H1 (cell line): ENCODE measurements around the gene PLB1. TPM values are rescaled to one million over a fixed set of nuclear protein-coding genes. Genes with fewer than 3 reads are reported as not detected.

Experiments used
- CTCF ChIA-PET: fragments of 300-600 bp; sonication (Branson Sonifier 250); formaldehyde crosslinking; loops from one replicate; lab custom pipeline; 2021; ENCODE audit not compliant: partially characterized antibody; lab: Charles Lee
- POLR2A ChIA-PET: fragments of 300-600 bp; sonication (Branson Sonifier 250); formaldehyde crosslinking; loops from one replicate; lab custom pipeline; 2021; ENCODE audit warnings: inconsistent platforms; ENCODE audit not compliant: partially characterized antibody; lab: Charles Lee
- DNase-seq, 2 experiments: peaks; one replicate each; pipeline versions ENCODE4 v3.0.0 to v3.0.0-alpha.2; 2010 to 2022; ENCODE audit warnings: low spot score in 2 of 2, low read depth in 1 of 2, mixed read lengths in 1 of 2
- FAIRE-seq: peaks from 2 replicates; lab custom pipeline; 2011; peaks lifted over from hg19 to GRCh38; lab: Jason Lieb, UNC
- H2AFZ ChIP-seq: 2 replicates; pipeline ENCODE4 v1.8.1; 2012; ENCODE audit warnings: low read length, inconsistent platforms
- H2AK5ac ChIP-seq: 2 replicates; pipeline ENCODE4 v1.6.1; 2013; ENCODE audit warnings: low read depth, low read length
- H2BK120ac ChIP-seq: replicated peaks from 2 replicates; pipeline ENCODE3; 2013; ENCODE audit warnings: low read depth, low read length, inconsistent platforms
- H2BK12ac ChIP-seq: 2 replicates; pipeline ENCODE4 v1.6.1; 2013; ENCODE audit warnings: low read depth, low read length
- H2BK15ac ChIP-seq: 2 replicates; pipeline ENCODE4 v1.6.1; 2013; ENCODE audit warnings: low read length
- H2BK20ac ChIP-seq: 2 replicates; pipeline ENCODE4 v1.6.1; 2013; ENCODE audit warnings: low read length
- H2BK5ac ChIP-seq: 2 replicates; pipeline ENCODE4 v1.6.1; 2013; ENCODE audit warnings: low read depth, low read length
- H3K14ac ChIP-seq: 2 replicates; pipeline ENCODE4 v1.6.1; 2013; ENCODE audit warnings: inconsistent platforms; ENCODE audit not compliant: insufficient read length
- H3K18ac ChIP-seq: 2 replicates; pipeline ENCODE4 v1.6.1; 2013; ENCODE audit warnings: low read length; ENCODE audit errors: extremely low read depth
- H3K23ac ChIP-seq: 2 replicates; pipeline ENCODE4 v1.6.1; 2013; ENCODE audit warnings: inconsistent platforms; ENCODE audit not compliant: insufficient read length
- H3K23me2 ChIP-seq: 2 replicates; pipeline ENCODE4 v1.6.1; 2013; ENCODE audit warnings: low read depth, low read length
- H3K27ac ChIP-seq: 2 replicates; pipeline ENCODE4 v1.6.1; 2011; ENCODE audit warnings: low read depth, low read length, inconsistent platforms
- H3K27me3 ChIP-seq, 4 experiments: replicated peaks in 1 of 4; 1 replicate in 1 of 4; 2 replicates in 3 of 4; pipeline versions ENCODE4 v1.6.1 to v1.8.1; 2011 to 2013; ENCODE audit warnings: low read length in 3 of 4, mild to moderate bottlenecking in 3 of 4, inconsistent platforms in 2 of 4, mixed read lengths in 2 of 4, moderate library complexity in 1 of 4; ENCODE audit not compliant: control insufficient read depth in 3 of 4, insufficient read depth in 3 of 4; ENCODE audit errors: extremely low read depth in 1 of 4
- H3K36me3 ChIP-seq, 4 experiments: 2 replicates each; pipeline versions ENCODE4 v1.6.1 to v1.8.1; 2011 to 2013; ENCODE audit warnings: mild to moderate bottlenecking in 4 of 4, low read length in 3 of 4, moderate library complexity in 2 of 4, control low read depth in 1 of 4, inconsistent platforms in 1 of 4; ENCODE audit not compliant: insufficient read depth in 4 of 4, control insufficient read depth in 2 of 4
- H3K4ac ChIP-seq: replicated peaks from 2 replicates; pipeline ENCODE3; 2013; ENCODE audit warnings: low read length, low read depth, mixed read lengths, inconsistent platforms; ENCODE audit not compliant: insufficient read length
- H3K4me1 ChIP-seq, 4 experiments: replicated peaks in 1 of 4; 1 replicate in 1 of 4; 2 replicates in 3 of 4; pipeline versions ENCODE4 v1.6.1 to v1.8.1; 2011 to 2013; ENCODE audit warnings: low read length in 3 of 4, inconsistent platforms in 2 of 4, mixed read lengths in 1 of 4; ENCODE audit not compliant: insufficient read depth in 4 of 4, control insufficient read depth in 3 of 4
- H3K4me2 ChIP-seq, 2 experiments: 2 replicates each; pipeline versions ENCODE4 v1.6.1 to v1.8.1; 2011 to 2013; ENCODE audit warnings: low read depth in 2 of 2, low read length in 2 of 2, control low read depth in 1 of 2, inconsistent platforms in 1 of 2, mild to moderate bottlenecking in 1 of 2; ENCODE audit not compliant: insufficient read depth in 1 of 2
- H3K4me3 ChIP-seq, 4 experiments: fragments of 200-600, 300-600 bp in 1 of 4; sonication (generic), shearing (Covaris generic), sonication (Bioruptor Twin) in 1 of 4; 2 replicates each; pipeline versions ENCODE4 v1.5.1 to v1.8.1; 2011 to 2016; ENCODE audit warnings: low read length in 4 of 4, low read depth in 3 of 4, control low read depth in 2 of 4, inconsistent platforms in 2 of 4, mild to moderate bottlenecking in 2 of 4, mixed read lengths in 1 of 4, moderate library complexity in 1 of 4; ENCODE audit not compliant: insufficient read depth in 2 of 4; ENCODE audit errors: extremely low read depth in 1 of 4
- H3K56ac ChIP-seq: replicated peaks from 2 replicates; pipeline ENCODE3; 2013; ENCODE audit warnings: low read depth, mild to moderate bottlenecking, mixed read lengths, low read length, inconsistent platforms; ENCODE audit not compliant: insufficient read length
- H3K79me1 ChIP-seq: 2 replicates; pipeline ENCODE4 v1.6.1; 2013; ENCODE audit warnings: low read depth, low read length, control low read depth
- H3K79me2 ChIP-seq, 2 experiments: 2 replicates each; pipeline versions ENCODE4 v1.6.1 to v1.8.1; 2012 to 2013; ENCODE audit warnings: low read length in 2 of 2, mild to moderate bottlenecking in 2 of 2, inconsistent platforms in 1 of 2; ENCODE audit not compliant: insufficient read depth in 2 of 2, control insufficient read depth in 1 of 2
- H3K9ac ChIP-seq, 4 experiments: replicated peaks in 1 of 4; 1 replicate in 1 of 4; 2 replicates in 3 of 4; pipeline versions ENCODE4 v1.6.1 to v1.8.1; 2011 to 2013; ENCODE audit warnings: low read depth in 3 of 4, low read length in 3 of 4, control low read depth in 2 of 4, mild to moderate bottlenecking in 2 of 4, moderate library complexity in 2 of 4, inconsistent platforms in 1 of 4; ENCODE audit errors: extremely low read depth in 1 of 4
- H3K9me3 ChIP-seq, 2 experiments: 2 replicates each; pipeline versions ENCODE4 v1.6.1 to v1.8.1; 2012 to 2013; ENCODE audit warnings: mild to moderate bottlenecking in 2 of 2, moderate library complexity in 2 of 2, control low read depth in 1 of 2, inconsistent platforms in 1 of 2, low read depth in 1 of 2, low read length in 1 of 2, mixed read lengths in 1 of 2; ENCODE audit not compliant: insufficient read depth in 2 of 2
- H4K20me1 ChIP-seq, 2 experiments: replicated peaks in 1 of 2; 2 replicates each; pipeline versions ENCODE3 to v1.8.1; 2011 to 2013; ENCODE audit warnings: inconsistent platforms in 2 of 2, low read length in 2 of 2, mild to moderate bottlenecking in 1 of 2; ENCODE audit not compliant: insufficient read depth in 2 of 2, control insufficient read depth in 1 of 2
- H4K5ac ChIP-seq: 2 replicates; pipeline ENCODE4 v1.6.1; 2013; ENCODE audit warnings: low read length, low read depth, mixed read lengths, inconsistent platforms; ENCODE audit not compliant: insufficient read length
- H4K8ac ChIP-seq: 2 replicates; pipeline ENCODE4 v1.8.0; 2013; ENCODE audit warnings: mild to moderate bottlenecking, moderate library complexity, low read length, inconsistent platforms; ENCODE audit not compliant: insufficient read depth; ENCODE audit errors: extremely low read depth
- H4K91ac ChIP-seq: replicated peaks from 2 replicates; pipeline ENCODE3; 2013; ENCODE audit warnings: low read length, mixed read lengths, inconsistent platforms; ENCODE audit not compliant: insufficient read length
- BCL11A ChIP-seq, 2 experiments: IDR thresholded peaks; one replicate each; pipeline ENCODE4 v1.6.1; 2011; ENCODE audit warnings: low read depth in 2 of 2, low read length in 2 of 2, mild to moderate bottlenecking in 2 of 2
- EP300 ChIP-seq, 2 experiments: IDR thresholded peaks; 1 replicate in 1 of 2; 2 replicates in 1 of 2; pipeline ENCODE4 v1.6.1; 2011 to 2012; ENCODE audit warnings: low read depth in 2 of 2, low read length in 2 of 2, mild to moderate bottlenecking in 2 of 2, borderline replicate concordance in 1 of 2, inconsistent platforms in 1 of 2, moderate library complexity in 1 of 2
- KDM4A ChIP-seq: IDR thresholded peaks from one replicate; pipeline ENCODE4 v1.7.1; 2012; ENCODE audit warnings: low read depth, mild to moderate bottlenecking, moderate library complexity, low read length, inconsistent platforms; ENCODE audit not compliant: severe bottlenecking
- KDM5A ChIP-seq: fragments of 200-600 bp; IDR thresholded peaks from 2 replicates; pipeline ENCODE4 v1.7.1; 2012; ENCODE audit warnings: mild to moderate bottlenecking, low read length, inconsistent platforms, mixed read lengths
- NANOG ChIP-seq: IDR thresholded peaks from 2 replicates; pipeline ENCODE4 v1.6.1; 2011; ENCODE audit warnings: low read length, low read depth, mild to moderate bottlenecking, inconsistent platforms; ENCODE audit not compliant: insufficient read depth, poor library complexity, severe bottlenecking
- POLR2A ChIP-seq, 2 experiments: IDR thresholded peaks; 1 replicate in 1 of 2; 2 replicates in 1 of 2; pipeline ENCODE4 v1.6.1; 2011; ENCODE audit warnings: low read depth in 2 of 2, low read length in 2 of 2, mild to moderate bottlenecking in 2 of 2; ENCODE audit errors: control extremely low read depth in 1 of 2
- RBBP5 ChIP-seq: IDR thresholded peaks from 2 replicates; pipeline ENCODE4 v1.7.1; 2012; ENCODE audit warnings: low read depth, mild to moderate bottlenecking, inconsistent platforms, low read length, moderate library complexity, borderline replicate concordance
- SP2 ChIP-seq: IDR thresholded peaks from 2 replicates; pipeline ENCODE4 v1.6.1; 2012; ENCODE audit warnings: mild to moderate bottlenecking, low read length, inconsistent platforms
- TBP ChIP-seq: IDR thresholded peaks from 2 replicates; pipeline ENCODE4 v1.6.1; 2011; ENCODE audit warnings: low read depth, low read length, improper control_type of control experiment
- WGBS, 2 experiments: shearing (Covaris generic) in 1 of 2; methylation state at CpG; one replicate each; pipeline versions ENCODE4 v1.1.6 to v1.1.7; 2013 to 2015; ENCODE audit warnings: low lambda C conversion rate in 2 of 2, mixed read lengths in 2 of 2, inconsistent platforms in 1 of 2, low coverage in 1 of 2, missing lambda C conversion rate in 1 of 2; ENCODE audit not compliant: insufficient replicate concordance in 2 of 2, insufficient coverage in 1 of 2, insufficient read length in 1 of 2; ENCODE audit errors: extremely low coverage in 1 of 2, missing lambda C conversion rate in 1 of 2; 5-methylcytosine and 5-hydroxymethylcytosine counted together
- polyA plus RNA-seq, 7 experiments: library from polyadenylated mRNA; depleted of rRNA in 3 of 7; stranded (reverse) in 5 of 7; unstranded in 2 of 7; fragments of >200 nt in 5 of 7; fragments of 200-250 nt in 2 of 7; gene quantifications; 1 replicate in 5 of 7; 2 replicates in 1 of 7; 4 replicates in 1 of 7; pipeline versions ENCODE4 v1.2.1 to v1.2.3, GENCODE V29; 2011 to 2013; ENCODE audit warnings: missing spikeins in 2 of 7, mixed read lengths in 2 of 7
- total RNA-seq: library from RNA; stranded (reverse); fragmentation: NEBNext Ultra II Directional; extraction: Animal tissue kit (Norgen Biotek cat#: 25700); gene quantifications from 2 replicates; pipeline ENCODE4 v1.2.1, GENCODE V29; 2021
- TF ChIP-seq, protein P1 (sequence below), 3 experiments: IDR thresholded peaks; 1 replicate in 2 of 3; 2 replicates in 1 of 3; pipeline versions ENCODE4 v1.5.1 to v1.6.1; 2011; ENCODE audit warnings: low read length in 3 of 3, mild to moderate bottlenecking in 3 of 3, inconsistent platforms in 2 of 3, low read depth in 1 of 3, moderate library complexity in 1 of 3; ENCODE audit not compliant: insufficient read depth in 1 of 3; ENCODE audit errors: control extremely low read depth in 1 of 3

Gene PLB1
- total and polyA plus RNA-seq, 2 of the 8 experiments (the other 6 are each of a cell fraction or from before 2014, with no cell fraction given) = 0.20 to 0.36 TPM

DNA sequence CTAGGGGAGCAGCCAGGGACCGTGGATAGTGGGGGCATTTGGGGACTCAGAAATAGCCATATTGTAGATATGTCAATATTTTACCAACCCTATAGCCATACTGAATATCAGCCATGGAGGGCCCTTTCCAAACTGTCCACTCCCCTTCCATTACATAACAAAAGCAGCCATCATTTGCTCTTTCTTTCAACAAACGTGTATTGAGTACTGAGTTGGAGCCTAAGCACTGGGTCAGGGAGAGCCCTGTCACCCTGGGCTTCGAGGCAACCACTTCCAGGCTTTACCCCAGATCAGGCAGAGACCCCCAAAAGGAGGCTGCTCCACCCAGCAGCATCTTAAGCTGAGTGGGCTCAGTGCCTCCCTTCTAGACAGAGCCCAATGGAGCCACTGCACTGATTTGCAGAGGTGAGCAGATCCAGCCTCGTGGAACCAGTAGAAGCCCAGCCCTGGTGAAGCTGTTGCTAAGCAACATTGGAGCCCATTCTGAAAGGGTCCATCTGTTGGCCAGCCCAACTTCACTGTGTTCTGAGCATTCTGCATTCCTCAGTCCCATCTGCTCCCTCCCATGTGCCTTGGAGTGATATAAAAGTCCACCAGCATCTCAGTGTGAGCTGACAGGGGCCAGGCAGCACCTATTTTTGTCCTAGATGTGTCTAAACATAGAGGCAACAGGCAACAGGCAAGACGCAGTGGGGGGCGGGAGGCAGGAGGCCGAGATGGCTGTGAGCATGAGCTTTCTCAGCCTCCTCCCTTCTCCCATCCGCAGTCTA lies 112.1 kb downstream of the PLB1 start:
- H3K23ac ChIP-seq = no peak overlapping the region
- no peaks in the 10 kb centered on the region for H3K36me3 ChIP-seq
- no peak overlapping the region for H3K9ac ChIP-seq
- FAIRE-seq (no peak), DNase-seq (no peak)
- H4K5ac ChIP-seq = no peak overlapping the region
- no peaks in the 10 kb centered on the region for H3K79me2 ChIP-seq
- peaks cover 0 to 7% (median 3%) of the 10 kb centered on the region in 4 experiments; a peak in 4 of 7 replicates for H3K4me1 ChIP-seq
- no peak overlapping the region for H3K14ac ChIP-seq
- no peak overlapping the region for H2AFZ ChIP-seq
- ChIA-PET POLR2A (no interaction called here), CTCF (interaction anchor here (0.8 to 9.5 kb wide), 8 partner anchors 9 to 102 kb away, joined by 3 to 81 read pairs (median 4); no protein-coding TSS in a partner anchor)
- 88% methylated on average over 8 of the region's 8 CpGs; no CpG with 5 or more reads in 1 of the 2 experiments for WGBS, 2 experiments
- H3K4me2 ChIP-seq = no peak overlapping the region
- no peak overlapping the region for H2AK5ac ChIP-seq
- no peak overlapping the region for H3K27ac ChIP-seq
- H2BK120ac ChIP-seq = no peak overlapping the region
- H4K91ac ChIP-seq = no peak overlapping the region
- no peak overlapping the region for H2BK15ac ChIP-seq
- H3K56ac ChIP-seq = no peak overlapping the region
- H4K20me1 ChIP-seq = no peaks in the 10 kb centered on the region
- no peaks in the 10 kb centered on the region for H3K9me3 ChIP-seq
- no peaks in the 10 kb centered on the region for H3K23me2 ChIP-seq
- no peak overlapping the region for H3K4me3 ChIP-seq
- no peak overlapping the region for H2BK5ac ChIP-seq
- no peaks in the 10 kb centered on the region; a peak in 1 of 7 replicates for H3K27me3 ChIP-seq
- H3K4ac ChIP-seq = no peak overlapping the region
- H4K8ac ChIP-seq = no peak overlapping the region
- no peak overlapping the region for H3K18ac ChIP-seq
- no peak overlapping the region for H2BK20ac ChIP-seq
- no peak overlapping the region for H2BK12ac ChIP-seq
- no peaks in the 10 kb centered on the region for H3K79me1 ChIP-seq
- no peak for TF ChIP-seq RBBP5
- no peak for TF ChIP-seq EP300 (IDR thresholded peaks at IDR 0.05; ENCODE audit: borderline replicate concordance in 1 of 2, low read depth in 2 of 2, low read length in 2 of 2)
- no peak for TF ChIP-seq KDM4A
- no peak for TF ChIP-seq TBP
- no peak for TF ChIP-seq KDM5A
- TF ChIP-seq BCL11A (IDR thresholded peaks at IDR 0.05; ENCODE audit: low read depth in 2 of 2, low read length in 2 of 2) = no peak
- TF ChIP-seq, protein P1, sequence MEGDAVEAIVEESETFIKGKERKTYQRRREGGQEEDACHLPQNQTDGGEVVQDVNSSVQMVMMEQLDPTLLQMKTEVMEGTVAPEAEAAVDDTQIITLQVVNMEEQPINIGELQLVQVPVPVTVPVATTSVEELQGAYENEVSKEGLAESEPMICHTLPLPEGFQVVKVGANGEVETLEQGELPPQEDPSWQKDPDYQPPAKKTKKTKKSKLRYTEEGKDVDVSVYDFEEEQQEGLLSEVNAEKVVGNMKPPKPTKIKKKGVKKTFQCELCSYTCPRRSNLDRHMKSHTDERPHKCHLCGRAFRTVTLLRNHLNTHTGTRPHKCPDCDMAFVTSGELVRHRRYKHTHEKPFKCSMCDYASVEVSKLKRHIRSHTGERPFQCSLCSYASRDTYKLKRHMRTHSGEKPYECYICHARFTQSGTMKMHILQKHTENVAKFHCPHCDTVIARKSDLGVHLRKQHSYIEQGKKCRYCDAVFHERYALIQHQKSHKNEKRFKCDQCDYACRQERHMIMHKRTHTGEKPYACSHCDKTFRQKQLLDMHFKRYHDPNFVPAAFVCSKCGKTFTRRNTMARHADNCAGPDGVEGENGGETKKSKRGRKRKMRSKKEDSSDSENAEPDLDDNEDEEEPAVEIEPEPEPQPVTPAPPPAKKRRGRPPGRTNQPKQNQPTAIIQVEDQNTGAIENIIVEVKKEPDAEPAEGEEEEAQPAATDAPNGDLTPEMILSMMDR (IDR thresholded peaks at IDR 0.05; ENCODE audit: control extremely low read depth in 1 of 3, insufficient read depth in 1 of 3, low read depth in 1 of 3, low read length in 3 of 3) = no peak
- no peak for TF ChIP-seq SP2
- TF ChIP-seq NANOG = no peak
- no peak for TF ChIP-seq POLR2A (IDR thresholded peaks at IDR 0.05; ENCODE audit: control extremely low read depth in 1 of 2, low read depth in 2 of 2, low read length in 2 of 2)
